LNCaP clone FGC (cell line): Measurements from ENCODE around the gene YDJC.

Experiments
- DNase-seq: peaks from one replicate; pipeline ENCODE4 v3.0.0-alpha.2; 2011; ENCODE audit warnings: low read depth
- H3K4me3 ChIP-seq: 2 replicates; pipeline ENCODE4 v1.5.1; 2011; ENCODE audit warnings: mild to moderate bottlenecking, low read depth, low read length, control low read depth
- CTCF ChIP-seq: IDR thresholded peaks from 2 replicates; pipeline ENCODE4 v1.5.1; 2012; ENCODE audit warnings: mild to moderate bottlenecking; ENCODE audit not compliant: control insufficient read depth, insufficient read depth; ENCODE audit errors: extremely low read depth

Gene YDJC

GRCh38 chr22:21672107-21672629 is 42.3 kb upstream of the YDJC start:
- no peak overlapping the region for H3K4me3 ChIP-seq
- DNase-seq, result no peak
- no peak for TF ChIP-seq CTCF

GRCh38 chr22:21669026-21669425 is 39.2 kb upstream of the YDJC start:
- peak; percentile 44 for DNase-seq
- H3K4me3 ChIP-seq, result peak overlapping the region; percentile 26
- no peak for TF ChIP-seq CTCF

- peak overlapping the region; percentile 59 for H3K4me3 ChIP-seq
- DNase-seq, result no peak
- TF ChIP-seq CTCF, result no peak
Observed at GRCh38 chr22:21666786-21667185, 37.0 kb upstream of the YDJC start.

GRCh38 chr22:21665047-21665851 is 35.4 kb upstream of the YDJC start:
- no peak for TF ChIP-seq CTCF
- peak overlapping the region; percentile 59 for H3K4me3 ChIP-seq
- DNase-seq, result no peak

GRCh38 chr22:21663738-21664137 is 33.9 kb upstream of the YDJC start:
- no peak for TF ChIP-seq CTCF
- H3K4me3 ChIP-seq, result no peak overlapping the region
- DNase-seq, result no peak

- TF ChIP-seq CTCF, result no peak
- DNase-seq, result no peak
Observed at GRCh38 chr22:21661991-21662390, 32.2 kb upstream of the YDJC start.

More at GRCh38 chr22:21661991-21662390, 32.2 kb upstream of the YDJC start:
- no peak overlapping the region for H3K4me3 ChIP-seq
